Skin of body (tissue), 2 donors: ENCODE data around the gene ATP1A1. TPM values are rescaled to one million over a fixed set of nuclear protein-coding genes. Genes with fewer than 3 reads are reported as not detected.

Experiments
- DNase-seq: peaks from one replicate; lab custom pipeline; 2025; lab: John Stamatoyannopoulos, UW
- total RNA-seq: library from RNA; depleted of rRNA; stranded (reverse); fragments of >200 nt; gene quantifications from one replicate; pipeline ENCODE4 v1.2.3, GENCODE V29; 2014

ATP1A1 gene
- total RNA-seq, 1 donor from 2014 or later, result 109 TPM

DNA sequence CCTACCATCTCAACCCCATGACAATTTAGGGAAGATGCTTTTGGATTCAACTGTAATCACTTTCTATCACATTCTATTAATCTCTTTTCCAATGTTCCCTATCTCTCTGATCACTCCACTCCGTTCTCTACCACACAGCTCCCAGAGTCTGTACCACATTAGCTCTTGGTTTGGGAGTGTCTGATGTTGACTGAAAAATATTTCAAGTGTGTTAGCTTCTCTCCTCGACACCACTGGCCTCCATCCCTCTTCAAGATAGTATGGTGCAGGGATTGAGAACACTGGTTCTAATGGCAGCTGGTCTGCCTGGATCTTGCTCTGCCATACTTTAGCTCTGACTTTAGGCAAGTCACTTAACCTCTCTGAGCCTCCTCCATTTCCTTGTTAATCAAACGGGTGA lies 39.9 kb downstream of the ATP1A1 start:
- no peak for DNase-seq

DNA sequence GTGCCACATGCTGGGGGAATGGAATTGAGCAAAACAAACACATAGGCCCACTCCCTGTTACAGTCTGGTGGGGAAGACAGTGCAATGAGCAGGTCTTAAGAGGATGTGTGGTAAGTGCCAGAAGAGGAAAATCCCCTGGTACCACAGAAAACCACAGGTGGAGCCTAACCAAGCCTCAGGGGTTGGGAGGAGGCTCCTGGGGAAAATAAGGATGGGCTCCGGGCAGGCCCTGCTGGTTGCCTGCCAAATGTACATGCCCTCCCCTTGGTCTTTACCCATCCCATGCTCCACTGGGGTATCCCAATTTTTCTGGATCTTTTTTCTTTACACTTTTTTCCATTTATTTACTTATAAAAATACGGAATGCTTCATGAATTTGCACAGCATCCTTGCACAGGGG lies 40.4 kb downstream of the ATP1A1 start:
- no peak for DNase-seq

DNA sequence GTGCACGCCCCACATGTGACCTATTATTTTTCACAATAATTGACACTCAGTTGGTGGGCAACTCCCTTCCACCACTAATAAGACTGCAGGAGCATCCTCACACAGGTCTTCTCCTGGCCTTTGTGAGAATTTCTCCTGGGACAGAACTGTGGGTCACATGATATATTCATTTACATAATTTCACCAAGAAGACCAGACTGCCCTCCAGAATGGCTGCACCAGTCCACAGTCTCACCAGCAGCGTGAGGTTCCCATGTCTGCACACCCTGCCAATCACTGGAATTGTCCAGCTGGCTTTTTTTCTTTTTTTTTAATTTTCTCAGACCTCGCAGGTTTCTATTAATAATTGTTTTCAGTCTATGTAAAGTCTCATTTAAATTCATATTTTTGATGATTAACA lies 41.3 kb downstream of the ATP1A1 start:
- no peak for DNase-seq

DNA sequence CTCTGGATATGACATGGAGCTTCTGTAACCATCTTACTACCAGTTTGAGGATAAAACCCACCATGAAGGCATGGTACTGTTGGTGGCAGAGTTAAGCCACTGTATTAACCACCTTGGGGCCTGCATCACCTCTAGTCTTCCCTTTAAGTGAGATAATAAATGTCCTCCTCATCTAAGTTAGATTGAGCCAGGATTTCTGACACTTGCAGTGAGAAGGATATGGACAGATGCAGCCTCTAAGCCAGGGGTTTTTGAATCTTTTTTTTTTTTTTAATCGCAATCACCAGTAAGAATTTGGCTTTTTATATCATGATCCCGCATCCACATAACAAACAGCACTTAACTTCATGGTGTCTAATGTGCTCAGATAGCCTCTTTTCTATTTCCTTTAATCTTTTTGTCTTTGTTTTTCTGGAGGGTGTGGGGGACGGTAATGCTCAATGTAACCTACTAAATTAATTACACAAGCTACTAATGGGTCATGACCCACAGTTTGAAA lies 42.2 kb downstream of the ATP1A1 start:
- DNase-seq, result no peak

DNA sequence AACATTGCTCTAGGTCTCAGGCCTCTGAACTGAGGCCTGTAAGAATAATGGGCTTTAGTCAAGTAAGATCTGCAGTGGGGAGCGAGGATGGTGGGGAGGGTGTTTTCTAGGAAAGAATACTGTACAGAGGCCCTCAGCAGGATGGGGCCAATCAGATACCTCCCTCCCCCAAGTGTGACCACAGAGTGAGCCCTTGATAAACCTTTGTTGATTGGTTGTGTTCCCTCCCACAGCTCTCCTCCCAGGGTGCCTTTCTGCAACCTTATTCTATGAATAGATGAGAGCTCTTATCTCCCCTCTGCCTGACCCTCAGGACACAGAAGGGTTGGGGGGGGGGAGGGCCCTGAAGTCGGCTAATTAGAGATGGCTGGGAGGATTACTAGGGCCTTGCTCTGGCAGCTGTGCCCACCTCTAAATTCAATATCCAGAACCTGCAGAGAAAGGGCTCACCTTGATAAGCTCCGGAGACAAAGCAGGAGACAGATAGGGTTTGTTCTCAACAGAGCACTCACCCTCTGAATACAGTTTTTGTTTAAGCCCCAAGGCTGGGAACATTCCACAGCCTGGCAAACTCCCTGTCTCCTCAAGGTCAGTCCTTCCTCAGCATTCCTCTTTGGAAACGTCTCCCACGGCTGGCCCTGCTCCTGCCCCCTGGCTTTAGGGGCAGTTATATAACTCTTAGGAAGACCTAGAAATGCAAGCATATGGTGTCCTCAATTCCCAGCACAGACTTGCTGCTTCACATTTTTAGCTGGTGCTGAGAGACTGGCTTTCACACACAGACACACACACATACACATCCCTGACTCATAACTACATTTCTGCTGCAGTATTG lies 42.9 kb downstream of the ATP1A1 start:
- no peak for DNase-seq

DNA sequence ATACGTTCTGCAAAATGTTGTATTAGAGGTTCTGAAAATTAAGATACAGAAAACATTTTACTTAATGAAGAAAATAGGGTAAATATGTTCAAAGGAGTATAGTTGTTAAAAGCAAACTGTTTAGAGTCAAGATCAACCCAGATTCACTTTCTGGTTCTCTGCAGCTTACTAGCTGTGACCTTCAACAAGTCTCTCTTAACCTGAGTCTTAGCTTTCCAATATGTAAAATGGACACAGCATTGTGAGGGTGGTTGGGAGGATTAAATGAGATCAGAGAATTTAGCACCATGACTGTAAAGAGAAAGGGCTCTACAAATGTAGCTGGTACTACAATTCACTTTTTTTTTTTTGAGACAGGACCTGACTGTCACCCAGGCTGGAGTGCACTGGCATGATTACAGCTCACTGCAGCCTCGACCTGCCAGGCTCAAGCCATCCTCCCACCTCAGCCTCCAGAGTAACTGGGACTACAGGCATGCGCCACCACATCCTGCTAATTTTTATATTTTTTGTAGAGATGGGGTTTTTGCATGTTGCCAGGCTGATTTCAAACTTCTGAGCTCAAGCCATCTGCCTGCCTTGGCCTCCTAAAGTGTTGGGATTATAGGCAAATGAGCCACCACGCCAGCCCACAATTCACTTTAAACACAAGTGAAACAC lies 43.9 kb downstream of the ATP1A1 start:
- DNase-seq, result no peak

DNA sequence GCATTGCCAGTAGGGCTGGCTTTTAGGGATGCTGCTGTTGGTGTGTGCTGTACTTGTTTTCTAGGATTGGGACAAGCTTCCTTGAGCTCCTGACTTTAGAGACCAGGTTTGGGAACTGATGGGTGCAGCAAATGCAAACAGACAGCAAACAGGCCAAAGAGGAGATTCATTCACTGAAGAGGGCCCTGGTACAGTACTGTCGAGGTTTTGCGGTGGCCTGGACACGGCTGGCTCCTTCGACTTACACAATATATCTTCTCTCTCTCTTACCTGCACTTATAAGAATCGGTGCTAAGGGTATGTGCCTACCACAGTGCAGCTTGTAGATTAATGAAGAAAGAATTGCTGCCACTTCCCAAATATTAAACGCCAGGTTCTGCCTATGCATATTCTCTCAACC lies 44.6 kb downstream of the ATP1A1 start:
- DNase-seq, result no peak

DNA sequence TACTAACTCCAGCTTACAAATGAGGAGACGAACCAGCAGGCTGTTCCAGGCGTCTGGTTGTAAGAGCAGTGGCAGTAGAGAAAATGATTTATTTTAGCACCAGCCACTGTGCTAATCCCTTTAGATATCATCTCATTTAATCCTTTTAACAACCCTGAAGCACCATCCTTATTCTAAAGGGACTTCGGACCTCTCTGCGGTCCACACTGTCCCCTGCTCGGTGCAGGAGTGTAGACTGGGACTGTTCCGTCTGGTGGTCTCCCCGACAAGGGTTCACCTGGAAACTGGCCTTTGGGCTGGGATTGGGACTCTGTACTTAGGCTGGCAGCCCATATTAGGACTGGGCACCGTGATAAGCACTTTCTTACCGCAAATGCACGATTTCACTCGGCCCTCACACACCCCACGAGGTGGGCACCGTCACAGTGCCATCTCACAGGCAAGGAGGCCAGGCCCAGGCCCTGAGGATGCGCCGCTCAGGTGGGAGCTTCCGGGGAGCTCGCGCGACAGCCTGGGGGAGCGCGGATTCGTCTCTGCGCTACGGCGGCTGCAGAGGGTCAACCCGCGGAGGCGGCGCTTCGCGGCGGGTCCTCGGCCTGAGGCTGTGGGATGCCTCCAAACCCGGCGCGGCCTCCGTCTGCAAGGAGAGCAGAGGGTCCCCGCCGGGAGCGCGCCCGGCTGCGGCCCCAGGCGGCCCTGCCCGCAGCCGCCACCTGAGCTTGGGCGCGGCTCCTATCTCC lies 45.2 kb downstream of the ATP1A1 start:
- DNase-seq, result no peak

DNA sequence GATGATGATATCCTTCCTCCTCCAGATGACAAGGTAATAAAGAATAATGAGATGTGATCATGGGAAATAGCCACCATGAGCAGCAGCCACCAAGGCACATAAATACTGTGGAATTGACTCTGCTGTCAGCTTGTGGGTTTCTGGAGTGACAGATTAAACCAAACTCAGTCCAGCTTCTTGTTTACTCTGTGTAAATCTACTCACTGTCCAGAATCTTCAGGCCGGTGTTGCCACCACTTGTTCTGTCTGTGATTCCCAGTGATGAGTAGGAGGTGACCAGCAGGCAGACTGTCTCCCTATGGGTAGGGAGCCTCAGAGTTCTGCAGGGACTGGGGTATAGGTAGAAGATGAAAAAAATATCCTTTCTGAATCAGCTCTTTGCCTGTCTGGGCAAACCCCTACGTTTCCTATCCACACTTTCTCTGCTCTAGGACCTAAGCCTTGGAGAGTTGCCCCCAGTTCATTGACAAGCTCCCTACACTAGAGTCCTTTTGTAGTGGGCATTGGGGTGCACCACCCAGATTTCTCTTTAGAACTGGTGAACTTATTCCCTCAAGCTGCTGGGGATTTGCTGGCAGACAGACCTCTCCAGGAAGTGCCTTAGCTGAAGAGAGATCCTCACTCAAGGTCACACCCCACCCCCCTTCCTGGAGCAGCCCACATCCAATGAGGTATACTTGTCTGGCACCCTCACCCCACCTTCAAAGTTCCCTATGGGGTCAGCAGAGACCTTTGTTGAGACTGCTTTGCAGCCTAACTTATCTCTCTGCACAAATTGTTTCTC lies 47.6 kb downstream of the ATP1A1 start:
- no peak for DNase-seq

DNA sequence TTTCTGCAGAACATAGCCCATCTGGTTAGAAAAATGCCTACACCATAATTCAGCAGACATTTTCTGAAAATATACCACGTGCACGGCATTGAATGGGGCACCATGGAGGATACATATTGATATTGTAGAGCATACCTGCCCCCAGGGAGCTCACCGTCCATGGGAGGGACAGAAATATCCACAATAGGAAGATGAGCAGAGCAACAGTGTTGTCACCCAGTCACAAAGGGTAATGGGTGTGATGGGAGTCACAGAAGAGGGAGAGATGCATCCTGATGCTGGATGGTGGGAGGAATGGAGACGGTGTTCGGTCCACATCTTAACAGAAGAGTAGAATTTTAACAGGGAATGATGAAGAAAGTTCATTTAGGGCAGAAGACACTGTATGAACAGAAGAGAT lies 51.4 kb downstream of the ATP1A1 start:
- no peak for DNase-seq

DNA sequence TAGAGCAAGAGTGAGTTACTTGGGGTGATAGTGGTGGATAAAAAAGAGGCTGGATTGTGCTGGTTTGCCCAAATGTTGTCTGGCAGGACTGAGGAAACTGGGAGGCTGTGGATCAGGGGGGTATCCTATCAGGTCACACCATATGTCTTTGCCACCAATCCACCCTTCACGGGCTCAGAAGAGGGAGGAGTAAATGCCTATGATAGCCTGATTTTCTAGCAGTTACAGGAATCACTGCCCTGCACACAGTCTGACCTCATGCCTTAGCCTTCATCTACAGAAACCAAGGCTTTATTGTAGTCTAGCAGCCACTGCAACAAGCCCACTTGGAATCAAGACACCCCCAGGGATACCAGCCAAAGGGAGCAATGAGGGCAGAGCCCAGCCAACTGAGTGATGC lies 51.8 kb downstream of the ATP1A1 start:
- DNase-seq, result no peak

DNA sequence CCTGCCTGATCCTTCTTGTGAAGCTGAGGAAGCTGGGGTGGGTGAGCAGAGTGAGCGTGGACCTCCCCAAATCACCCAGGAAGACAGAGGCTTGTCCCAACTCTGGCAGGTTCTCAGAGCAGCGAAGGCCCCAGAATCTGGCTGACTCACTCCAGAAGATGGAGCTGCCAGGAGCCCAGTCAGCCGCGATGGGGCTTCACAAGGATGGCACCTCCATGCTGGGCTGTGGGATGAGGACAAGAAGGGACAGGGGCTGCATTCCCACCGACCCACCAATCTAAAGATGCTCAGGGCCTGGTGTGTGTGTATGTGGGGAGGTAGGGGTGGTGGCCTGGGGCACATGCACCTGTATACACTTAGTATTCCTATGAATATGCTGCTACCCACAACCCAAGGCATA lies 52.9 kb downstream of the ATP1A1 start:
- no peak for DNase-seq

DNA sequence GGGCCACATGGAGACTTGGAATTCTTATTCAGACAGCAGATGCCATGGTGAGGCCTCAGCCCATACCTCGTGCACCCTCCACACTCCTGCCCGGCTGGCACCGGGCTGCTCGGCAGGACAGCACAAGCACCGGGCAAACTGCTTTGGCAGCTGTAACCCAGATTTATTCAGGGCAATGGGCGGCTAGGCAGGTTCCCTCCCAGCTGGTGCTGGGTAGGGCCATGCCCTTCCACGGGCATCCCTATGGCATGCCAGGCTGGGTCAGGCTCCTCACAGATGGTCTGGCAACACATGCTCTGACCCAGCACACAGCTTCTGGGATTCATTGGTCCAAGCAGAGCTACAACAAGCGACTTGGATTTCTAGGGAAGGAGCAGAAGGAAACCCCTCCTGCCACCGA lies 53.4 kb downstream of the ATP1A1 start:
- no peak for DNase-seq

DNA sequence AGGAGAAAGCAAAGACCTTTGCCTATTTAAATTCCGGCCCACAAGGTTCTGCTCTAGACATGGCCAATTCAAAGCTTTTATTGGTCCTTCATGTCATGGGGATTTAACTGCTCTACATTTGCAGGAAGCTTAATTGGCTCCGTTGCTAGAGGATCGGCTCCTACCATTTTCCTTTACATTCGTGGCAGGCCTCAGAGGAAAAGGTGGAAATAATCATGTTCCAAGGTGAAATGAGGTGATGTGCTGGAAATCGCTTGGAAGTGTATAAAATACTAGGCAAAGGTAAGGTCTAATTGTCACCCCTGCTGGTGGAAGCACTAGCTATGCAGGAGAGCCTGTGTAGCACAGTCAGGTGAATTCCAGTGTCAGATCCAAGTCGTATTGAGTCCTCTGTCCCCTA lies 55.5 kb downstream of the ATP1A1 start:
- no peak for DNase-seq

DNA sequence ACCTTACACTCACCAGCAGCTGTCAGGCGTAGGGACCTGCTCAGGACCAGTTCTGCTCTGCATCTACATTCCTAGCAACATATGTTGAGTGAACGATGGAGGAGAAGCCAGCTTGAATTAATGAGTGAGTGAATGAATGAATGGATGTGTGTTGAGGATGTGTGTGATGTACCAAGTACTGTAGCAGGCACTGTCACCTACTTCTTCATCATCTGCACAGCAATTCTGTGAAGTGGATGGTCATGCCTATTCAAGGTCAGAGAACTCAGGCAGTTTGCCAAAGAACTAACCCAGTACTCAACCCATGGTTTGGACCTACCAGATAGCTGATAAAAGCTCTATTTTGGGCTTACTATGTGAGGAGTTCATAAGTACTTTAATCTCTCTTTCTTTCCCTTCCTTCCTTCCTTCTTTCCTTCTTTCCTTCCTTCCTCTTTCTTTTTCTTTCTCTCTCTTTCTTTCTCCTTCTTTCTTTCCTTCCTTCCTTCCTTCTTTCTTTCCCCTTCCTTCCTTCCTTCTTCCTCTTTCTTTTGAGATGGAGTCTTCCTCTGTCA lies 56.9 kb downstream of the ATP1A1 start:
- no peak for DNase-seq

DNA sequence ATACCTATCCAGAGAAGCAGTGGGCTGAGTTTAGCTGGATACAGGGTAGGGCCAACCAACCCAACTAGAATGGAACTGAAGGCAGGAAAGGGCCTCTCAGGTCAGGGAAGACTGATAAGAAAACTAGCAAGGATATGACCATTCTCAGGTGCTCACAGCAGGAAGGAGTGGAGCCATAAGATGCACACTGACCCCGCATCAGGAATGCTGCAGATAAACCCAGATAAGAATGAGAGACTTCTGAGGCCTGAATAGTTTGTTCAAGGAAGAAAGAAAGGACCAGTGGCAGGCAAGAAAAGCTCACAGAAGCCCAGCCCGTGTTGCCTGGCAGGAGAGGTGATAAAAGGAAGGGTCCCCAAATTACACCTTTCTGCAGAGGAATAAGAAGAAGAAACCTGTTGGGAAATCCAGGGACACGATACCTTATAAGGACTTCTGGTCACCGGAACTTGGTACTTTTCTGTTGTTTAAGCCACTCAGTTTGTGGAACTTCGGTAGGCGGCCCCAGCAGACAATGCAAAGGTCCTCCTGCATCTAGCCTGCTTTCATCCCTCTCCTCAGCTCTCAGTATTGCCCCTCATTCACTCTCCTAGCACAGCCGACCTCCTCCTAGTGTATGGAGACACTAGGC lies 58.9 kb downstream of the ATP1A1 start:
- no peak for DNase-seq

DNA sequence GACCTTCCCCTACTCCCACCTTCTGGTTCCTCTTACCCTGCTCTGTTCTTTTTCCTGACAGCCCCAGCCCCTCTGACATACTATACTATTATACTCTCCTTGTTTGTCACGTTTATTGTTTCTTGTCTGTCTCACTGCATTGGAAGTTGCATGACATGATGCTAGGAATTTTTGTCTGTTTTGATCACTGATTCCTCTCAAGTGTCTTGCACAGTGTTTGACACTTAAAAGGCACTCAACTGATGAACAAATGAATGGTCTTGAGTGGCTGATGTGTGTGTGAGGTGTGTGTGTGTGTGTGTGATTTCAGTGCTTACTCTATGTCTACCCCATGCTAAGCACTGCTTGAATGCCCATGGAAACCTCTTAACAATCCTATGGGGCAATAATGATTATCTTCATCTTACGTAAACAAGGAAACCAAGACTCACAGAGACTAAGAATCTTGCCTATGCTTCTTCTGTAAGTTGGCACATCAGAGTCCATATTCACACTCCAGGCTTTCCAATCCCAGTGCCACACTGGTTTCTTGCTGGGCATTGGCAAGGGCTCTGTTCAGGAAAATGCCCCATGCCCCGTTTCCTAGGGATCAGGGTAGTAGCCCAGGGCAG lies 59.7 kb downstream of the ATP1A1 start:
- DNase-seq, result no peak

DNA sequence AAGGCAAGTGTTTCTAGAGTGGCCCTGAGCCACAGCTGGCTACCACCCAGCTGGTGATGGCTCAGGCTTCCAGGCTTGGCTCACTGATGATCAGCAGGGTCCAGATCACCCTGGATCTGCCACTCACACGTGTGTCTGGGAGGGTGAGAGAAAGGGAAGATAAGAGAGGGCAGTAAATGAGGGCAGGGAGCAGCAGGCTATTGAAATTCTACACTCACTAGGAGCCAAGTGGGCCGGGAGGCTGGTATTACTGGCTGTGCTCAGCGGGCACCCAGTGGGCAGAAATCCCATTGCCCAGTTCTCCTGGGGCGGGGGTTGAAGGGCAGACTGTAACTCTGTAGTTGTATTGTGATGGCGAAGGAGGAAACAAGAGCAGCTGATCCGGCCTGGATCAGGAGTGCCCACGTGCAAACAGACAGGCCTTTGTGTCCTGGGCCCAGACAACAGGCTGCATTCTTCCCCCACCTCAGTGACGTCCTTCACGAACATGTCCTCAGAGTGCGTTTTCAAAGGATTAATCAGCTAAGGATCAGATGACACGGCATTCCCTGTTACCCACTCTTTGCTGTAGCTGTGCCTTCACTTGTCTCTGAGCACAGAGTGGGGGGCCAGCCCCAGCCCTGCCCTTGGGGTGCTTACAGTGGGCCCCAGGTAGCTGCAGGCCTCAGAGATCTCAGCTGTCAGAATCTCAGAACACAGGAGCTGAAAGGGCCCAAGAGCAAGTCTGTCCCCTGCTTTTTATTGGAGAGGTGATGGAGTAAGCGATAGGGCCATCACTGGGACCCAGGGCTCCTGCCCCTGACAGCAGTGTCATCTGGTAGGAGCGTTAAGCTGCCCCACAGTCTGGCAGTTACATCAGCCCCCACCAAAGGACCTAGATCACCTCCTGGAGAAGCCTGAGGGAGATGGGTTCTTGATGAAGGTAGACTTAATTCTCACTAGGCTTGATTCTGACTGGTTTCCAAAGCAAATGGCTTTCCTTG lies 60.5 kb downstream of the ATP1A1 start:
- DNase-seq, result no peak

DNA sequence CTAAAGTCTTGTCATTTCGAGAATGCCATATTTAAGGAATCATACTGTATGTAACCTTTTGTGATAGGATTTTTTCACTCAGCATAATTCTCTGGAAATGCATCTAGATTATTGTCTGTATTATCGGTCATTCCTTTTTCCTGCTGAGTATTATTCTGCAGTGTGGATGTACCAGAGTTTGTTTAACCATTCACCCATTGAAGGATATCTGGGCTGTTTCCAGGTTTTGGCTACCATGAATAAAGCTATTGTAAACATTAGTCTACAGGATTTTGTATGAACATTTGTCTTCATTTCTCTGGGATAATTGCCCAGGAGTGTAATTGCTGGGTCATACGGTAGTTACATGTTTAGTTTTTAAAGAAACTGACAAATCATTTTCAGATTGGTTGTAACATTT lies 61.8 kb downstream of the ATP1A1 start:
- no peak for DNase-seq
